Measurements from ENCODE around the gene IPPK.

- TF ChIP-seq POLR2A (IDR thresholded peaks at IDR 0.05) (no peak), CTCF (IDR thresholded peaks at IDR 0.05) (no peak)
These were observed 17.5 kb downstream of the IPPK start for GRCh38 chr9:92652461-92652860.
